GM23338 (cell line): ENCODE measurements around the gene TOMM5. TPM values are rescaled to one million over a fixed set of nuclear protein-coding genes. Genes with fewer than 3 reads are reported as not detected.

Source experiments
- ATAC-seq: fragments of 200-7000 bp; cut with Tn5 transposase; 3 replicates; pipeline ENCODE4 v1.9.1; 2020
- DNase-seq: peaks from one replicate; pipeline ENCODE4 v3.0.0-alpha.2; 2015; ENCODE audit warnings: low spot score
- H2AFZ ChIP-seq: fragments of 200-600 bp; sonication (generic); 2 replicates; pipeline ENCODE4 v1.8.0; 2016; ENCODE audit warnings: antibody characterized with exemption, mild to moderate bottlenecking, moderate library complexity
- H3F3A ChIP-seq: fragments of 200-600 bp; sonication (generic); replicated peaks from 2 replicates; pipeline ENCODE4 v1.8.0; 2017; ENCODE audit warnings: antibody characterized with exemption, mixed run types, low read depth
- H3K27ac ChIP-seq: fragments of 200-600 bp; sonication (generic); 2 replicates; pipeline ENCODE4 v1.6.1; 2016; ENCODE audit warnings: low read depth
- H3K27me3 ChIP-seq: fragments of 200-600 bp; sonication (generic); 2 replicates; pipeline ENCODE4 v1.8.0; 2016; ENCODE audit warnings: mild to moderate bottlenecking, mixed run types, moderate library complexity; ENCODE audit not compliant: insufficient read depth
- H3K36me3 ChIP-seq: fragments of 200-600 bp; sonication (generic); 2 replicates; pipeline ENCODE4 v1.8.0; 2016; ENCODE audit warnings: mild to moderate bottlenecking; ENCODE audit not compliant: insufficient read depth
- H3K4me1 ChIP-seq: fragments of 200-600 bp; sonication (generic); 2 replicates; pipeline ENCODE4 v1.8.0; 2016; ENCODE audit warnings: mild to moderate bottlenecking, moderate library complexity; ENCODE audit not compliant: insufficient read depth
- H3K4me2 ChIP-seq: fragments of 200-600 bp; sonication (generic); 2 replicates; pipeline ENCODE4 v1.7.1; 2017; ENCODE audit warnings: mixed run types
- H3K4me3 ChIP-seq: fragments of 200-600 bp; sonication (generic); 2 replicates; pipeline ENCODE4 v1.6.1; 2016; ENCODE audit warnings: mixed run types
- H3K79me2 ChIP-seq: fragments of 200-600 bp; sonication (generic); replicated peaks from 2 replicates; pipeline ENCODE4 v1.8.0; 2017; ENCODE audit warnings: mild to moderate bottlenecking; ENCODE audit not compliant: insufficient read depth
- H3K9me2 ChIP-seq: fragments of 200-600 bp; sonication (generic); 2 replicates; pipeline ENCODE4 v1.8.0; 2017; ENCODE audit not compliant: insufficient read depth
- H4K20me1 ChIP-seq: fragments of 200-600 bp; sonication (generic); replicated peaks from 2 replicates; pipeline ENCODE4 v1.8.0; 2017; ENCODE audit warnings: mild to moderate bottlenecking; ENCODE audit not compliant: insufficient read depth
- H3K27ac Mint-ChIP-seq: 2 replicates; pipeline ENCODE4 v1.8.0; 2020; ENCODE audit warnings: inconsistent platforms, mild to moderate bottlenecking, moderate library complexity, mixed read lengths
- H3K27me3 Mint-ChIP-seq: 3 replicates; pipeline ENCODE4 v1.8.0; 2022; ENCODE audit warnings: low read depth, mild to moderate bottlenecking, moderate library complexity, mixed read lengths, inconsistent platforms; ENCODE audit not compliant: insufficient read depth, poor library complexity
- H3K36me3 Mint-ChIP-seq: 3 replicates; pipeline ENCODE4 v1.8.0; 2021; ENCODE audit warnings: low read depth, mild to moderate bottlenecking, inconsistent platforms, moderate library complexity, mixed read lengths
- H3K4me1 Mint-ChIP-seq: 3 replicates; pipeline ENCODE4 v1.8.0; 2020; ENCODE audit warnings: mild to moderate bottlenecking, inconsistent platforms, mixed read lengths
- H3K4me3 Mint-ChIP-seq: 3 replicates; pipeline ENCODE4 v1.8.0; 2021; ENCODE audit warnings: moderate library complexity, mild to moderate bottlenecking, inconsistent platforms, mixed read lengths
- H3K9me3 Mint-ChIP-seq: 3 replicates; pipeline ENCODE4 v1.8.0; 2020; ENCODE audit warnings: moderate library complexity, mild to moderate bottlenecking, inconsistent platforms, mixed read lengths
- CREB1 ChIP-seq: fragments of 250-450 bp; sonication (Bioruptor Pico); IDR thresholded peaks from 2 replicates; pipeline ENCODE4 v1.5.0; 2020; ENCODE audit warnings: low read depth, mild to moderate bottlenecking, moderate library complexity
- EZH2 ChIP-seq: fragments of 200-600 bp; sonication (generic); IDR thresholded peaks from one replicate; pipeline ENCODE4 v1.8.0; 2017; ENCODE audit warnings: antibody characterized with exemption, mild to moderate bottlenecking, low read depth; ENCODE audit not compliant: unreplicated experiment
- EZH2phosphoT487 ChIP-seq: fragments of 200-600 bp; sonication (generic); IDR thresholded peaks from one replicate; pipeline ENCODE4 v1.8.1; 2018; ENCODE audit warnings: antibody characterized with exemption; ENCODE audit not compliant: unreplicated experiment
- JUNB ChIP-seq: IDR thresholded peaks from one replicate; pipeline ENCODE4 v1.6.1; 2016; ENCODE audit warnings: antibody characterized with exemption; ENCODE audit not compliant: unreplicated experiment
- NANOG ChIP-seq: IDR thresholded peaks from 2 replicates; pipeline ENCODE4 v1.6.1; 2016; ENCODE audit warnings: antibody characterized with exemption, borderline replicate concordance
- POLR2AphosphoS5 ChIP-seq: IDR thresholded peaks from 2 replicates; pipeline ENCODE4 v1.6.1; 2016; ENCODE audit warnings: antibody characterized with exemption, low read depth
- STAT1 ChIP-seq: IDR thresholded peaks from one replicate; pipeline ENCODE4 v1.6.1; 2016; ENCODE audit warnings: antibody characterized with exemption; ENCODE audit not compliant: unreplicated experiment
- ZNF114 ChIP-seq: fragments of 250-450 bp; sonication (Bioruptor Pico); IDR thresholded peaks from 2 replicates; pipeline ENCODE4 v1.5.0; 2020; ENCODE audit warnings: mild to moderate bottlenecking, moderate library complexity
- ZNF331 ChIP-seq: fragments of 250-450 bp; sonication (Bioruptor Pico); IDR thresholded peaks from 2 replicates; pipeline ENCODE4 v1.5.0; 2020; ENCODE audit warnings: low read depth, mild to moderate bottlenecking, moderate library complexity
- polyA plus RNA-seq: library from polyadenylated mRNA; unstranded; fragments of >200 nt; fragmentation: Nextera tagmentation; extraction: Ambion mirVana; gene quantifications from 2 replicates; pipeline ENCODE4 v1.2.1, GENCODE V29; 2016
- total RNA-seq: library from RNA; depleted of rRNA; stranded (reverse); fragments of >200 nt; shearing (Covaris generic); gene quantifications from 2 replicates; pipeline ENCODE4 v1.2.3, GENCODE V29; 2014
- TF ChIP-seq, protein P1 (sequence below), 2 experiments: fragments of 200-600 bp in 1 of 2; sonication (generic) in 1 of 2; conservative IDR thresholded peaks; 2 replicates each; pipeline versions ENCODE4 v1.5.1 to v1.6.1; 2016 to 2017; ENCODE audit warnings: antibody characterized with exemption in 2 of 2, low read depth in 2 of 2, mild to moderate bottlenecking in 2 of 2, moderate library complexity in 1 of 2
- TF ChIP-seq, protein P2 (sequence below): fragments of 250-450 bp; sonication (Bioruptor Pico); IDR thresholded peaks from 2 replicates; pipeline ENCODE4 v1.5.0; 2020; ENCODE audit warnings: mild to moderate bottlenecking, moderate library complexity
- TF ChIP-seq, protein P3 (sequence below): IDR thresholded peaks from one replicate; pipeline ENCODE4 v1.6.1; 2018; ENCODE audit warnings: antibody characterized with exemption; ENCODE audit not compliant: unreplicated experiment
- TF ChIP-seq, protein P4 (sequence below): IDR thresholded peaks from 2 replicates; pipeline ENCODE4 v1.6.1; 2016; ENCODE audit warnings: antibody characterized with exemption

TOMM5 gene
- total and polyA plus RNA-seq, 2 experiments from 2014 or later: 158 to 529 TPM

DNA sequence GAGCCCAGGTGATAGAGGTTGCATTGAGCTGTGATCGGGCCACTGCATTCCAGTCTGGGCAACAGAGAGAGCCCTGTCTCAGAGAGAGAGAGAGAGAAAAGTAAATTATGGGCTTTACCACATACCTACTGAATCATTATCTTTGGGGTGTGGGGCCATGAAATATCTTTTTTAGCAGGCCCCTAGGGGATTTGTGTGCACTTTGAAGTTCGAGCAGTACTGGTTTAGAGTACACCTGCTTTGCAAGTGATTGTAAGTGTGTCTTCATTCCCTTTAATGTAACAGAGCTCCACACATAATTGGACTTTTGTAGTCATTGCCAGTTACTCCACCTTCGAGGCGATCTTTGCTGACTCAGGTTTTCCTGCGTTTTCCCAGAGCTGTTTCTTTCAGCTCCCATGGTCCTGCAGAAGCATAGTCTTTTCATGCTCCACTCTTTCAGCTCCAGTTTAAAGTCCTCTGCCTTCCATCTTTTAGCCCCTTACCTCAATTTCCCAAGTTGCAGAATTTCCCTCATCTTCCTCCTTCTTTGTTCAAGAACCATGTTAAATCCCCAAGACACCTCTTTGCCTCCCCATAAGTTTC, 34.4 kb upstream of the TOMM5 start:
- Histone ChIP-seq H2AFZ (peak overlapping the region; percentile 80), H3F3A (no peaks in the 10 kb centered on the region), H3K79me2 (no peaks in the 10 kb centered on the region), H3K27me3 (no peaks in the 10 kb centered on the region), H3K36me3 (no peaks in the 10 kb centered on the region), H3K9me2 (no peaks in the 10 kb centered on the region), H3K27ac (no peak overlapping the region), H4K20me1 (no peaks in the 10 kb centered on the region), H3K4me2 (no peak overlapping the region), H3K4me3 (no peak overlapping the region), H3K4me1 (peaks cover 15% of the 10 kb centered on the region)
- H3K27me3 Mint-ChIP-seq: no peaks in the 10 kb centered on the region
- peaks cover 30% of the 10 kb centered on the region for H3K4me1 Mint-ChIP-seq
- H3K27ac Mint-ChIP-seq: no peak overlapping the region
- DNase-seq: no peak
- H3K4me3 Mint-ChIP-seq: no peak overlapping the region
- no peaks in the 10 kb centered on the region for H3K9me3 Mint-ChIP-seq
- TF ChIP-seq CREB1 (CRISPR knock-in tag) (no peak), ZNF114 (CRISPR knock-in tag) (no peak), NANOG (no peak), EZH2 (no peak), STAT1 (no peak), POLR2AphosphoS5 (no peak), ZNF331 (CRISPR knock-in tag) (no peak), EZH2phosphoT487 (no peak), JUNB (no peak)
- TF ChIP-seq, protein P1, sequence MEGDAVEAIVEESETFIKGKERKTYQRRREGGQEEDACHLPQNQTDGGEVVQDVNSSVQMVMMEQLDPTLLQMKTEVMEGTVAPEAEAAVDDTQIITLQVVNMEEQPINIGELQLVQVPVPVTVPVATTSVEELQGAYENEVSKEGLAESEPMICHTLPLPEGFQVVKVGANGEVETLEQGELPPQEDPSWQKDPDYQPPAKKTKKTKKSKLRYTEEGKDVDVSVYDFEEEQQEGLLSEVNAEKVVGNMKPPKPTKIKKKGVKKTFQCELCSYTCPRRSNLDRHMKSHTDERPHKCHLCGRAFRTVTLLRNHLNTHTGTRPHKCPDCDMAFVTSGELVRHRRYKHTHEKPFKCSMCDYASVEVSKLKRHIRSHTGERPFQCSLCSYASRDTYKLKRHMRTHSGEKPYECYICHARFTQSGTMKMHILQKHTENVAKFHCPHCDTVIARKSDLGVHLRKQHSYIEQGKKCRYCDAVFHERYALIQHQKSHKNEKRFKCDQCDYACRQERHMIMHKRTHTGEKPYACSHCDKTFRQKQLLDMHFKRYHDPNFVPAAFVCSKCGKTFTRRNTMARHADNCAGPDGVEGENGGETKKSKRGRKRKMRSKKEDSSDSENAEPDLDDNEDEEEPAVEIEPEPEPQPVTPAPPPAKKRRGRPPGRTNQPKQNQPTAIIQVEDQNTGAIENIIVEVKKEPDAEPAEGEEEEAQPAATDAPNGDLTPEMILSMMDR (conservative IDR thresholded peaks at IDR 0.05; ENCODE audit: low read depth in 2 of 2): no peak
- TF ChIP-seq, protein P2, sequence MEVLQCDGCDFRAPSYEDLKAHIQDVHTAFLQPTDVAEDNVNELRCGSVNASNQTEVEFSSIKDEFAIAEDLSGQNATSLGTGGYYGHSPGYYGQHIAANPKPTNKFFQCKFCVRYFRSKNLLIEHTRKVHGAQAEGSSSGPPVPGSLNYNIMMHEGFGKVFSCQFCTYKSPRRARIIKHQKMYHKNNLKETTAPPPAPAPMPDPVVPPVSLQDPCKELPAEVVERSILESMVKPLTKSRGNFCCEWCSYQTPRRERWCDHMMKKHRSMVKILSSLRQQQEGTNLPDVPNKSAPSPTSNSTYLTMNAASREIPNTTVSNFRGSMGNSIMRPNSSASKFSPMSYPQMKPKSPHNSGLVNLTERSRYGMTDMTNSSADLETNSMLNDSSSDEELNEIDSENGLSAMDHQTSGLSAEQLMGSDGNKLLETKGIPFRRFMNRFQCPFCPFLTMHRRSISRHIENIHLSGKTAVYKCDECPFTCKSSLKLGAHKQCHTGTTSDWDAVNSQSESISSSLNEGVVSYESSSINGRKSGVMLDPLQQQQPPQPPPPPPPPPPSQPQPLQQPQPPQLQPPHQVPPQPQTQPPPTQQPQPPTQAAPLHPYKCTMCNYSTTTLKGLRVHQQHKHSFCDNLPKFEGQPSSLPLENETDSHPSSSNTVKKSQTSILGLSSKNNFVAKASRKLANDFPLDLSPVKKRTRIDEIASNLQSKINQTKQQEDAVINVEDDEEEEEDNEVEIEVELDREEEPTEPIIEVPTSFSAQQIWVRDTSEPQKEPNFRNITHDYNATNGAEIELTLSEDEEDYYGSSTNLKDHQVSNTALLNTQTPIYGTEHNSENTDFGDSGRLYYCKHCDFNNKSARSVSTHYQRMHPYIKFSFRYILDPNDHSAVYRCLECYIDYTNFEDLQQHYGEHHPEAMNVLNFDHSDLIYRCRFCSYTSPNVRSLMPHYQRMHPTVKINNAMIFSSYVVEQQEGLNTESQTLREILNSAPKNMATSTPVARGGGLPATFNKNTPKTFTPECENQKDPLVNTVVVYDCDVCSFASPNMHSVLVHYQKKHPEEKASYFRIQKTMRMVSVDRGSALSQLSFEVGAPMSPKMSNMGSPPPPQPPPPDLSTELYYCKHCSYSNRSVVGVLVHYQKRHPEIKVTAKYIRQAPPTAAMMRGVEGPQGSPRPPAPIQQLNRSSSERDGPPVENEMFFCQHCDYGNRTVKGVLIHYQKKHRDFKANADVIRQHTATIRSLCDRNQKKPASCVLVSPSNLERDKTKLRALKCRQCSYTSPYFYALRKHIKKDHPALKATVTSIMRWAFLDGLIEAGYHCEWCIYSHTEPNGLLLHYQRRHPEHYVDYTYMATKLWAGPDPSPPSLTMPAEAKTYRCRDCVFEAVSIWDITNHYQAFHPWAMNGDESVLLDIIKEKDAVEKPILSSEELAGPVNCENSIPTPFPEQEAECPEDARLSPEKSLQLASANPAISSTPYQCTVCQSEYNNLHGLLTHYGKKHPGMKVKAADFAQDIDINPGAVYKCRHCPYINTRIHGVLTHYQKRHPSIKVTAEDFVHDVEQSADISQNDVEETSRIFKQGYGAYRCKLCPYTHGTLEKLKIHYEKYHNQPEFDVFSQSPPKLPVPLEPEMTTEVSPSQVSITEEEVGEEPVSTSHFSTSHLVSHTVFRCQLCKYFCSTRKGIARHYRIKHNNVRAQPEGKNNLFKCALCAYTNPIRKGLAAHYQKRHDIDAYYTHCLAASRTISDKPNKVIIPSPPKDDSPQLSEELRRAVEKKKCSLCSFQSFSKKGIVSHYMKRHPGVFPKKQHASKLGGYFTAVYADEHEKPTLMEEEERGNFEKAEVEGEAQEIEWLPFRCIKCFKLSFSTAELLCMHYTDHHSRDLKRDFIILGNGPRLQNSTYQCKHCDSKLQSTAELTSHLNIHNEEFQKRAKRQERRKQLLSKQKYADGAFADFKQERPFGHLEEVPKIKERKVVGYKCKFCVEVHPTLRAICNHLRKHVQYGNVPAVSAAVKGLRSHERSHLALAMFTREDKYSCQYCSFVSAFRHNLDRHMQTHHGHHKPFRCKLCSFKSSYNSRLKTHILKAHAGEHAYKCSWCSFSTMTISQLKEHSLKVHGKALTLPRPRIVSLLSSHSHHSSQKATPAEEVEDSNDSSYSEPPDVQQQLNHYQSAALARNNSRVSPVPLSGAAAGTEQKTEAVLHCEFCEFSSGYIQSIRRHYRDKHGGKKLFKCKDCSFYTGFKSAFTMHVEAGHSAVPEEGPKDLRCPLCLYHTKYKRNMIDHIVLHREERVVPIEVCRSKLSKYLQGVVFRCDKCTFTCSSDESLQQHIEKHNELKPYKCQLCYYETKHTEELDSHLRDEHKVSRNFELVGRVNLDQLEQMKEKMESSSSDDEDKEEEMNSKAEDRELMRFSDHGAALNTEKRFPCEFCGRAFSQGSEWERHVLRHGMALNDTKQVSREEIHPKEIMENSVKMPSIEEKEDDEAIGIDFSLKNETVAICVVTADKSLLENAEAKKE: no peak
- TF ChIP-seq, protein P3, sequence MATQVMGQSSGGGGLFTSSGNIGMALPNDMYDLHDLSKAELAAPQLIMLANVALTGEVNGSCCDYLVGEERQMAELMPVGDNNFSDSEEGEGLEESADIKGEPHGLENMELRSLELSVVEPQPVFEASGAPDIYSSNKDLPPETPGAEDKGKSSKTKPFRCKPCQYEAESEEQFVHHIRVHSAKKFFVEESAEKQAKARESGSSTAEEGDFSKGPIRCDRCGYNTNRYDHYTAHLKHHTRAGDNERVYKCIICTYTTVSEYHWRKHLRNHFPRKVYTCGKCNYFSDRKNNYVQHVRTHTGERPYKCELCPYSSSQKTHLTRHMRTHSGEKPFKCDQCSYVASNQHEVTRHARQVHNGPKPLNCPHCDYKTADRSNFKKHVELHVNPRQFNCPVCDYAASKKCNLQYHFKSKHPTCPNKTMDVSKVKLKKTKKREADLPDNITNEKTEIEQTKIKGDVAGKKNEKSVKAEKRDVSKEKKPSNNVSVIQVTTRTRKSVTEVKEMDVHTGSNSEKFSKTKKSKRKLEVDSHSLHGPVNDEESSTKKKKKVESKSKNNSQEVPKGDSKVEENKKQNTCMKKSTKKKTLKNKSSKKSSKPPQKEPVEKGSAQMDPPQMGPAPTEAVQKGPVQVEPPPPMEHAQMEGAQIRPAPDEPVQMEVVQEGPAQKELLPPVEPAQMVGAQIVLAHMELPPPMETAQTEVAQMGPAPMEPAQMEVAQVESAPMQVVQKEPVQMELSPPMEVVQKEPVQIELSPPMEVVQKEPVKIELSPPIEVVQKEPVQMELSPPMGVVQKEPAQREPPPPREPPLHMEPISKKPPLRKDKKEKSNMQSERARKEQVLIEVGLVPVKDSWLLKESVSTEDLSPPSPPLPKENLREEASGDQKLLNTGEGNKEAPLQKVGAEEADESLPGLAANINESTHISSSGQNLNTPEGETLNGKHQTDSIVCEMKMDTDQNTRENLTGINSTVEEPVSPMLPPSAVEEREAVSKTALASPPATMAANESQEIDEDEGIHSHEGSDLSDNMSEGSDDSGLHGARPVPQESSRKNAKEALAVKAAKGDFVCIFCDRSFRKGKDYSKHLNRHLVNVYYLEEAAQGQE: no peak
- TF ChIP-seq, protein P4, sequence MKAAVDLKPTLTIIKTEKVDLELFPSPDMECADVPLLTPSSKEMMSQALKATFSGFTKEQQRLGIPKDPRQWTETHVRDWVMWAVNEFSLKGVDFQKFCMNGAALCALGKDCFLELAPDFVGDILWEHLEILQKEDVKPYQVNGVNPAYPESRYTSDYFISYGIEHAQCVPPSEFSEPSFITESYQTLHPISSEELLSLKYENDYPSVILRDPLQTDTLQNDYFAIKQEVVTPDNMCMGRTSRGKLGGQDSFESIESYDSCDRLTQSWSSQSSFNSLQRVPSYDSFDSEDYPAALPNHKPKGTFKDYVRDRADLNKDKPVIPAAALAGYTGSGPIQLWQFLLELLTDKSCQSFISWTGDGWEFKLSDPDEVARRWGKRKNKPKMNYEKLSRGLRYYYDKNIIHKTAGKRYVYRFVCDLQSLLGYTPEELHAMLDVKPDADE: no peak
- H3K36me3 Mint-ChIP-seq: no peaks in the 10 kb centered on the region
- ATAC-seq: peak; percentile 34; the same call in 2 of the 3 replicates
